RPMI8226 (cell line): Measurements from ENCODE around the gene YTHDF1.
"Not testable (repeated sequence)": the region's sequence is repeated elsewhere in the genome, so short reads cannot be mapped to it uniquely, and the experiment has no call there.

Experiments
- DNase-seq: peaks from one replicate; pipeline ENCODE4 v3.0.0-alpha.2; 2015

YTHDF1 gene

DNA sequence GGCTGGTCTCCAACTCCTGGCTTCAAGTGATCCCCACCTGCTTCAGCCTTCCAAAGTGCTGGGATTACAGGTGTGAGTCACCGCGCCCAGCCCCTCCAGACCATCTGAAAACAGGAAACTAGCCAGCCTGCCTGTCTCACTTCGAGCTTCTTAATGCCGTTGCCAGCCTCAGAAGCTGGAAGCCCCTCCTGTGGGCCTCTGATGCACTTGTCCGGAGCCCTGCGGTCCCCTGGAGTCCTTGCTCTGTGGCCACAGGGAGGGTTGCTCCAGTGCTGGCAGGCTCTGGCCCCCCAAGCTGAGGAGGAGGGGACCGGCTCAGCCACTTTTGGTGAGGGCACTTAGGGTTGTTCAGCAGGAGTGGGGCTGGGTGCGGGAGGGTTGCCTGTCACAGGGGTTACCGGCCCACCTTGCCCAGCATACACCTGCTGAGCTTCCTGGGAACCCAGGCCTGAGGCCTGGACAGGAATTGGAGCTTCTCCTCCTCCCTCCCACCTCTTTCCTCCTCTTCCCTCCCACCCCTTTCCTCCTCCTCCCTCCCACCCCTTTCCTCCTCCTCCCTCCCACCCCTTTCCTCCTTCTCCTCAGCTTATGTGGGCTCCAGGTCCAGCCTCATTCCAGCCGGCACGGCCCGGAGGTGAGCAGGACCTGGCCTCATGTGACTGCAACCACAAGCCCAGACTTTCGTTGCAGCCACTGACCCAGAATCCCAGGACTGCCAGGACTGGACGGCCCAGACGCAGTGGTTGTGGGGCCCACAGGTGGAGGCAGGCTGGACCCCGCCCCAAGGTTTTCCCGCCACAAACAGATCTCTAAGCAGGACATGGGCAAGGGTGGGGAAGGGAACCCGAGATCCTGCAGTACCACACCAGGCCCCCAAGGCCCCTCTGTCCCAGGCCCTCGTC is 10.4 kb upstream of the YTHDF1 start:
- no peak for DNase-seq

DNA sequence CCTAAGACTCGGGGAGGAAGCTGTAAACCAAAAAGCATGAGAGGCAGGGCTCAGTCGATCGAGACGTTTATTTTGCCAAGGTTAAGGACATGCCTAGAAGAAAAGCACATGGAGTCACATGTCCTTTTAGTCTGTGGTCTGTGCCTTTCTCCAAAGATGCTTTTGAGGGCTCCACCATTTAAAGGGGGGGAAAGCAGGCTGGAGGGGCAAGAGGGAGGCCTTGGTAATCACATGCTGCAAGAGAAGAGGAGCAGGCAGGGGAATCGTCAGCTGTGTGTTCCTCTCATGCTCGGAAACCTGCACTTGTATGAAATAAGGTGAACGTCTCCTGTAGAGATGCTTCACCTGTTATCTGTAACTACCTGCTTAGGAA is 9.1 kb upstream of the YTHDF1 start:
- no peak for DNase-seq

DNA sequence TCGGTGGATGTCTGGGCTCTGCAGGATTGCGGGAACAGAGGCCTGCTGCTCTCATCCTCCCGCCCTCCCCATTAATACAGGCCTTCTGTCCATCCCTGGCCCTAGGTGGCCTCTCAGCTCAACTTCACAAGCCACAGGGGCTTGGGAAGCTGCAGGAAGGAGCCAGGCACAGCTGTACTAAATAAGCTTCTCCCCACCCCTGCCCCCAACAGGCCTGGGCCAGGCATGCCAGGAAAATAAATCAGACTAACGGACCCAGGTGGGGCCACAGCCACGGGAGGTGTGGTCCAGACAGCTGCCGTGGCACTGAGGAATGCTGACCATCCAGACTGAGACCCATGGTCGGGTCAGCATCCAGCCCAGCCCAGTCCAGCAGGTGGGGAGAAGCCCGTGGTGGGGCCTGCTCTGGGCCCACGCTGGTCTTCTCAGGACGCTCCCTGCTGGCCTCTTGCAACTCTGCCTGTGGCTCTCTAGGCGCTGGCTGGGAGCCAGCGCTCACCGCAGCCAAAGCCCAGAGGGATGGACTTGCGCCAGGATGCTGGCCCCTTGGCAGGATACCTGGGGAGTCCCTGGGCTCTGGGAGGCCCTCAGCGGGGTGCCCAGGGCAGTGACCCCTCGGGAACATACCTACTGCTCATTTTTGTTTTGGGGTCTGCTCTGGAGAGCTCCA is 8.6 kb upstream of the YTHDF1 start:
- DNase-seq, result peak; percentile 82

DNA sequence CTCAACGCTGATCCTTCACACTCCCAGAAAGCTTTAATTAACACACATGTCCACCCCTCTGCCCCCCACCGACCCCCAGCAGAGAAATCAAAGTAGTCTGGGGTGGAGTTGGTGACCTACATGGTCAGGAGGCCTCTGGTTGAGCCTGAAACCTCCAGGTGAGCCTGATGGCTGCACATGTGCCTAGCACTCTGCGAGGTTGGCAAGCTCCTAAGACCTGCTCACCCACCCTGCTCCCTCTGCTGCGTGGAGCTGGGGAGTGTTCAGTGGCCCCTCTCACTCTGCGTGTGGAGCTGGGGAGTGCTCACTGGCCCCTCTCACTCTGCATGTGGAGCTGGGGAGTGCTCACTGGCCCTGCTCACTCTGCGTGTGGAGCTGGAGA is 7.9 kb upstream of the YTHDF1 start:
- no peak for DNase-seq

DNA sequence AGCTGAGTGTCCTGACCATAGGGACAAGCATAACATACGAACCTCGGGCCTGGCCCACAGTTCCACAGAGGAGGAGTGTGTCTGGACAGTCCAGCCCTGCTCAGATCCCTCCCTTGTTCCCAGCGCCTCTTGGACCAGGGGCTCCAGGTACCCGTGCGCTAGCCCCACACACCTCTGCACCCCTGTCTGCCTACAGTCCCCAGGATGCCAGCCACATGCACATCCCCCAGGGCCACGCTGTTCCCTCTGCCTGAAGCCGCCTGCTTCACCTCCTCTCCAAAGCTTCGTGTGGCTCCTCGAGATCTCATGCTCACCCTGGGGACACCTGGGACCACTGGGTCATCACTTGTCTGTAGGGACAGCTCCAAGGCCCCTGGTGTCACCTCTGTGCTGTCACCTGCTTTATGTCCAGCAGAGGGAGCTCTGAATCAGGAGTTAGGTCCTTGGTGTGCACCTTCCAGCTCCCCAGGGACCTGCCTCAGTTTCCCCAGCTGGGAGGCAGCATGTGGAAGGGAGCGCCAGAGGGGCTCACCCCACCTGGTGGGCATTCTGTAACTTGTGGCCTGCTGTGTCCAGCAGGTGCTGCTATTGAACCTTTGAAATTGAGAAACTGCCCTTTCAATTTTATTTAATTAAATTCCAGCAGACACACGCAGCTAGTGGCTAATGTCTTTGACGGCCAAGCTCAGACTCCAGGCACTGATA is 7.3 kb upstream of the YTHDF1 start:
- peak; percentile 54 for DNase-seq

DNA sequence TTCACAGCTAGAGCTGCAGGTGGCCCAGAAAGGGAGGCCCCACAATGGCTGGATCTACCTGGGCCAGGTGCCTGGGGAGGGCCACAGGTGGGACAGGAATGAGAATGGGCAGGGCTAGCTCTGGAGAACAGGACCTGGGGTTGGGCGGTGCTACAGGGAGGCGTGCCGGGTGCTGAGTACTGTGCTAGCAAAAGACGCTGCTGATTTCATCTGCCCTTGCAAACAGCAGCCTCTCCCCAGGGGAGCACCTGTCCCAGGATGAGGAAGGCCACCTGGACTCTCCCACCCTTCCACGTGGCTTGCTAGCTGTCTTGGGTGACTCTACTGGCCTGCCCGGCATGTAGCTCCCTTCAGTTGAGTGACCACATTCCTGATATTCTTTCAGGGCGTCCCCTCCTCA is 6.6 kb upstream of the YTHDF1 start:
- DNase-seq, result peak; percentile 33

DNA sequence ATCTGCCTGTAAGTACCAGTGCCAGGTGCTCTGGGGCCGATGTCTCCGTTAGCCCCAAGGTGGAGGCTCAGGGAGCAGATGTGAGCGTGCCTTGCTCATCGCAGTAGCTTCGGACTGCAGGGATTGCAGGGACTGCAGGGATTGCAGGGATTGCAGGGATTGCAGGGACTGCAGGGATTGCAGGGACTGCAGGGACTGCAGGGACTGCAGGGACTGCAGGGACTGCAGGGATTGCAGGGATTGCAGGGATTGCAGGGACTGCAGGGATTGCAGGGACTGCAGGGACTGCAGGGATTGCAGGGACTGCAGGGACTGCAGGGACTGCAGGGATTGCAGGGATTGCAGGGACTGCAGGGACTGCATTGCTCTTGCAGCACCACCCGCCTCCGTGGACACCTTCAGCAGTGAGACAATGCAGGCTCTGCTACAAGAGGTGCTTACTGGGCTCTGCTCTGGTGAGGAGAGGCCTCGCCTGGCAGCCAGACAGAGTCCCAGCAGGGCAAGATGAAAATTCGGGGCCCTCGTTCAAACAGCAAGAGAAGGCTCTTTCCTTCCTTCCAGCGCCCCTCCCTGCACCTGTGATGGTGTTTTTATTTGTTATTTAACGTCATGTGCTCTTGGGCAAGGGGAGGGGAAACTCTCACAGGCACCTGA is 5.6 kb upstream of the YTHDF1 start:
- DNase-seq, result not testable (repeated sequence)

DNA sequence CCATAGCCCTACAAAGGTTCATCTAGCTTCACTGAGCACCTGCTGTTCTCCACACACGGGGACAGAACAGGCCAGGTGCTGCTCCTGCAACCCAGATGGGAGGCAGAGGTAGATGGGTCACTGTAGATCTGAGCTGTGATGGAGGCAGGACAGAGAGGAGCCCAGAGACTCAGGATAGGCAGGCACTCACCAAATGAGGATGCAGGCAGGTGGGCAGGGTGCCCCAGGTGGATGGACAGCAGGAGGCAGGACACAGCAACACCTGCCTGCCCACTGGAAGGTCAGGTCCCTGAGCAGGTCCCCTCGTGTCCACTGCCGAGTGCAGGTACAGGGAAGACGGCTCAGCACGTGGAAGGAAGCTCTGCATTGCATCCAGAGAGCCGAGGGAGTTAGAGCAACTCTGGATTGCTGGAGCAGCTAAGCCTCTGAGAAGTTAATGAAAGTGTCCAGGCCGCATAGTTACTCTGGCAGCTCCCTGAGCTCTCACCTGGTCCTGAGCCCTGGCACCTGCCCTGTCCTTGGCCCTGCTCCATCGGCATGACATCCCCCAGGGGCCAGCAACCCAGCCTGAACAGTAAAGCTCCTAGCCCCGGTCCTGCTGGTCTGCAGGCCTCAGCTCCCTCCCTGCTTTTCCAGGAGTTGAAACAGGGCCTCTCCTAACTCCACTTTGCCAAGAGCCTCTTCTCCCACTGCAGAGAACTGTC is 4.9 kb upstream of the YTHDF1 start:
- no peak for DNase-seq

DNA sequence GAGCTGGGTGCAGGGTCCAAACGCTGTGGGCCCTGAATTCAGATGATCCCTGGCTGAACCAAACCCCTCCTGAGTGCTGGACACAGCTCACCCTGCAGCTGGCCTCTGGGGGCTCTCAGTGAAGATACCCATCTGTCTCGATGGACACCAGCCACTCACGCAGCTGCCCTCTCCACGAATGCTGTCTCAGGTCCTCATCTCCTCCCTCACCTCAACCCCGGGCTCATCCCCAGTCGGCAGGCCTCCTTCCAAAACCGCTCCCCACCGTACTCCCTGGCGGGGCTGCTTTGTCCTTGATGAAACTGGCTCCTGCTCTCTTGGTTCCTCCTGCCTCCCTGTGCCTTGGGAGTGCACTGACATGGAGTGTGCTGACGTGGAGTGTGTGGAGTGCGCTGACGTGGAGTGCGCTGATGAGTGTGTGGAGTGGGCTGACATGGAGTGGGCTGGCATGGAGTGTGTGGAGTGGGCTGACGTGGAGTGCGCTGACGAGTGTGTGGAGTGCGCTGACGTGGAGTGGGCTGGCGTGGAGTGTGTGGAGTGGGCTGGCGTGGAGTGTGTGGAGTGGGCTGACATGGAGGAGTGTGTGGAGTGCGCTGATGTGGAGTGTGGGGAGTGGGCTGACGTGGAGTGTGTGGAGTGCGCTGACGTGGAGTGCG is 4.1 kb upstream of the YTHDF1 start:
- DNase-seq, result no peak

DNA sequence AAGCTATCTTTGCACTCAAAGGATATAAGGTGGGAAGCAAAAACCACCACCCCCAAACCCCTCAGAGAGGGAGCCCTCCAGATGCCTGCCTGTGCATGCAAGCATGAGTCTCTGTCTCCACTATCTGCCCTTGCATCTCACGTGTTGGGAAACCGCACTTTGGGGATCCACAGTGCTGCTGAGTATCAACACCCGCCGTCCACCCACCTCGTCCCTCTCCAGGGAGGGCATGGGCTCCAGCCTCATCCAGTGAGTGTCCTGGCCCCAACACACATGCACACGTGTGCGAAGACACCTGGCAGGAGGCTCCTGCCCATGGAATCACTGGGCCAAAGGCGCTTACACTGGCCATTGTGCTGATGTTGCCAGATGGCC is 3.5 kb upstream of the YTHDF1 start:
- no peak for DNase-seq

DNA sequence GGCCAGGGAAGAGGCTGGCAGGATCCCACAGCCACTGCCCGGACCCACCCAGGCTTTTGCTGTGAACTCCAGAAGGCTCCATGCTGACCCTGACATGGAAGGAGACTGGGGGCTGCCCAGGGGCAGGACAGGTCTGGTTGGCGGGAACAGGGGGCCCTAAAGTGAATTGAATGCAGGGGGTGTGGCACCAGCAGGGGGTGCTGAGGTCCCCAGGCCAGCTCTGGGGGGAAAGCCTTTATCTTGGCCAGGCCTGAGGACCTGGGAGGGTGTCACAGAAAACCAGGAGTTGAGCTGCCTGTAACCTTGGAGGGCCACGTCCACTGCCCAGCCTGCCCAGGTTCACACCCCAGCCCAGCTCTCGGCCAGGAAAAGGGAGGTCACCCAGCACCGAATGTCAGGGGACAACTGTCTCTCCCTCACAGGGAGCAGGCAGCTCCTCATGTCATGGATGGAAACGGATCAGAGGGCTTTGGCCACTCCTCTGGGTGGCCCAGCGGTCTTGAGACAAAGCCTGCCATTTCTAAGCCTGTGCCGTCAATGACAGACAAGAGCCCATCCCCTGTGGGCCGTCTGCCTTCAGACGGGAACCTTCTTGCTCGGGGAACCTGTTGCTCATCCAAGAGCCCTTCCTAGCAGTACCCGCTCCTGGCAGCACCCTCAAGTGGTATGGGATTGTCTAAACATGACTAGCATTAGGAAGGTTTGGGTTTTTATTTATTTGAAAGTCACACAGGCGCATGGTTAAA is 2.9 kb upstream of the YTHDF1 start:
- no peak for DNase-seq

DNA sequence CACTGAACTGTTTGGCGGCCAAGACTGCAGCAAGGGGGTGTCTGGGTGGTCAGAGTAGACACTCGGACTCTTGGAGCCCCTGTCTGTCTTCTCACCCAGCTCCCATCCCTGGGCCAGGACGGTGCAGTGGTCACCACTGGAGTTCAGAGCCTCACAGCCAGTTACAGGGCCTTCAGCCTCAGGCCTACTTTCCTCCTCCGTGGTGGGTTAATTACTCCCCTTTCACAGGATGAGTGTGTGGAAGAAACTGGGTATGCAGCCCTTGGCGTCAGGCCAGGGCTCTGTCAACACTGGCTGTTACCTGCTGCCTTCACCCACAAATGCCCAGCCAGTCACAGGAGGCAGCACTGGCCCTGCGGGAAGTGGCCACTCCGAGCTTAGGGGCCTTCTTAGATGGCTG is 1.8 kb upstream of the YTHDF1 start:
- no peak for DNase-seq

DNA sequence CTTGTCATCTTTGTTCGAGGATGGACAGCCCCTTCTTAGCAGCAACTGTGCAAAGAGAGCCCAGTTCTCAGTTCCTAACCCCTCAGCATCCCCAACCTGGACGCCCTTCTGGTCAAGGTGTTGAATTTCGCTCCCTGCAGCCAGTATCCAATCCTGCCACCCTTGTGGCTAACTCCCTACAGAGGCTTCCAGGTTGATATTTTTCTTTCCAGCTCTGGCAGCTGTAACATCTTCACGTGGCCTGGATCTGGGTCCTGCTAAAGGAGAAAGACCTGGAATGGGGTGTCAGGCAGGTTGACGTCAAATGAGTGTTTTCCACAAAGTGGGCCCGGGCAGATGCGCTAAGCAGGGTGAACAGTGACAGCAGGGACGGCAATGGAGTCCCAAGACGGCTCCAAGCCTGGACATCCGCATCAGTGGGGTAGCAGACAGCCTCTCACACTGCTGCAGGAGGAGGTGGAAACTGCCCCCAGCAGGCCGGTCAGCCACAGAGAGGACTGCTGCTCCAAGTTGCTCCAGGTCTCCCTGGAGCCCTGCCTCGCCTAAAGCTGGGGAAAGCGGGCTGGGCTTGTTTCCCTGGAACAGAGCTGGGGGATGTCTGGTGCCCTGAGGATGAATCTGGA is 1.0 kb upstream of the YTHDF1 start:
- no peak for DNase-seq

DNA sequence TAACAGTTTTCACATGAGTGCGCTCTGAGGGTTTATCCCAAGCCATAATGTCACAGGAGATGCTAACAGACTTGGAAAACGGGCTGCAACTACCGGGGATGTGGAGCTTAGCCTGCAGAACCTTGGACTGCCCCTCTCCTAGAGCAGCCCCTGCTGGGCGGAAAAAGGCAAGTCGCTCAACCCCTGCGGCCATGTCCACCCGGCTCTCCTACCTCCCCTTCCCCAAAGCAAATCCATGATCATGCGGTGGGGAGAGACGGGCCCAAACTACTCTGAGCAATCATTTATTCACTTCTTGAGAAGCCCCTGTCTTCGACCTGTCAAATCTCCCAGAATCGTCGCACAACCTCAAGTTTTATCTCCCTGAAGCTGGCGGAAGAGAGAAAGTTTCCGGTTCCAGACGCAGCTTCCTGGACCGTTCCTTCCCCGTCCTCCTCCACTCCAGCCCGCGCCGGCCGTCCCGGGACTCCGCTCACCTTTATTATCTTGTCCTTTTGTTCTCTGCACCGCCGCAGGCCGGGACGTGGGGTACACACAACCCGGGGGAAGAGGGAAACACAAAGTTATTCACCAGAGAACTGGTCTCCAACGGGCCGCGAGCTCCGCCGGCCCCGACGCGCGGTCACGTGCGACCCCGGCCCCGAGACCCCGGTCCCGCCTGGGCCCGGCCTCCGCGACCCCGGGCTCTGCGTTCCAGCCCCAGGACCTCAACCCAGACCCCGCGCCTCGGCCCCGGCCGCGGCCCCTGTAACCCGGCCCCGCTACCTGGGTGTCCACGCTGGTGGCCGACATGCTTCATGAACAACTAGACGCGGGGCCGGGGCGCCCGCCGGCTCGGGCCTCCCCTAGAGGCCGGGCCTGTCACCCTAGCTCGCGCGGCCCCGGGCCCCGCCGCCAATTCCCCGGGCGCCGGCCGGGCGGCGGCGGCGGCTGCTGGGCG is 560 bp downstream of the YTHDF1 start:
- DNase-seq, result peak; percentile 48

DNA sequence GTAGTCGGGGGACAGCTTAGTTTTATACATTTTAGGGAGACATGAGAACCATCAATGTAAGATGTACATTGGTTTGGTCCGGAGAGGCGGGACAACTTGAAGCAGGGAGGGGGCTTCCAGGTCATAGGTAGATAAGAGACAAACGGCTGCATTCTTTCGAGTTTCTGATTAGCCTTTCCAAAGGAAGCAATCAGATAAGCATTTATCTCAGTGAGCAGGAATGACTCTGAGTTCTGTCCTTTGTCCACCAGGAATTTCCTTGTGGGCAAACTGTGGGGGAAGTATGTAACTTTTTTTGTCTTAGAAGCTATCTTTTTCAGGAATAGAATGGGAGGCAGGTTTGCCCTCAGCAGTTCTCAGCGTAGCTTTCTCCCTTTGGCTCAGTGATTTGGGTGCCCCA is 1.4 kb downstream of the YTHDF1 start:
- no peak for DNase-seq

DNA sequence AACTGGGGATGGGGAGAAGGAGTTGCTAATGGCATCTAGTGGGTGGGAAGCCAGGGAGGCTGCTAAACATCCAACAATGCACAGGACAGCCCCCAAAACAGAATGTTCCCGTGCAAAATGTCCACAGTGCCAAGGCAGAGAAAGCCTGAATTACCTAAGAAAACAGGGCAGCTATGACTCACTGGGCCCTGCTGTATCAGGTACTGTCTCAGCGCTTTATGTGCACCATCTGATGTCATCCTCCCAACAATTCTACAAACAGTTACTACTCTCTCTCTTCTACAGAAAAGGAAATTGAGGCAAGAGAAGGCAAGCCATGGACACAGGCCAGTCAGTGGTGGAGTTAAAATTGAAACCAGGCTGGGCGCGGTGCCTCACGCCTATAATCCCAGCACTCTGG is 3.1 kb downstream of the YTHDF1 start:
- no peak for DNase-seq

DNA sequence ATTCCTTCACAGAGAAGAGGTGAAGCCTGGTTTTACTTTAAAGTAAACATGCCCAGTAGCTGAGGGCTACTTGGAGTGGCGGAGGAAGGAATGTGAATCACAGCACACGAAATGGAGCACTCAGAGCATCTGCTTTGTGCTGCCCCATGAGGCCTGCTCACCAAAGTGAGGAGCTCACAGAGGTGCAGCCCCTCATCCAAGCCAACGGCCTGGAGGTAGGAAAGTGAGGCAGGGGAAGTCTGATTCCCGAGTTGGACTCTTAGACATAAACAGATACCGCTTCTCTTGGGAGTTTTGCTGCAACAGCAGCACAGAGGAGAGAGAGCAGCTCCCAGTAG is 3.6 kb downstream of the YTHDF1 start:
- DNase-seq, result no peak

DNA sequence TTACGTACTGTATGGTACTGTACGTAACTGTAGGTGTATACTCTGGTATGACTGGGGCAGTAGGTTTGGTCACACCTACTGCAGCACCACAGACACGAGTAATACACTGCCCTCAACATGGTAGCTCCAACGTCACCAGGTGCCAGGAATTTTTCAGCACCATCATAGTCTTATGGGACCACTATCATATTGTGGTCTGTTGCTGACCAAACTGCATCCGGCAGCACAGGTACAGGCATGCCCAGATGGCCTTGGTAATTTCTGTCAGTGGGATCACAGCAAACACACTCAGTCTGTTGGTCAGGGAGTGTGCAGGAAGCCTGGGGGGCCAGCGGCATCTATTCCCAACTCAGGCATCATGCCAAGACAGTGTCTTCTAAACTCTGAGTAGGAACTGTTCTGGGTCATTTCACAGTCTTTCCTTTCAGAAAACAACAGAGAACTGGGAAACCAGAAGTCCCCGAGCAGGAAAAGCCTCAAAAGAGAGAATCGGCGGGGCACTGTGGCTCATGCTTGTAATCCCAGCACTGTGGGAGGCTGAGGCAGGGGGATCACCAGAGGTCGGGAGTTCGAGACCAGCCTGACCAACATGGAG is 5.8 kb downstream of the YTHDF1 start:
- DNase-seq, result no peak

DNA sequence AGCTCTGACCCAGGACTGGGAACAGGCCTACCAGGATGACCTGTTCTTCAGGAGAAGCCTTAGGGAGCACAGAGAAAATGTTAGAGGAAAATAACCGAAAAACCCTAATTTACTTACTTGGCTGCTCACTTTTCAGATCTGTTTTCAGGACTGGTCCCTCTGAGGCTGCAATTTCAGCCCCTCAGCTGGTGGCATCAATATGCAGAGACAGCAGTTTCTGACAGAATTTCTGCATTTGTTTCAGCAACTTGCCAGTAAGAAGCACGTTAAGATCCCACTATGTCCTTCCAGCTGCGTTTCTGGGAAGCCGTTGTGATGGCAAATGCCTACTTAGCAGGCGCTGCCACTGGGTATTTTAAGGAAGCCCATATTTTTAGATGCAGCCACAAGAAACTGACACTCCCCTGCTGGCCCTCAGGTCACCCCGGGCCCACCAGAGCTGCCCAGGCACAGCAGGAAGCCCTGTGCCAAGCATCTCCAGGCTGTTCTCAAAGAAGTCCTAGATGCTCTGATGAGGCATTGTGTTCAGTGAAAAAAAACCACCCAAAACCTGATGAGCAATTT is 7.5 kb downstream of the YTHDF1 start:
- DNase-seq, result peak; percentile 42
